ENCODE data around the gene MIAT. TPM values are rescaled to one million over a fixed set of nuclear protein-coding genes. Genes with fewer than 3 reads are reported as not detected.

The MIAT gene
- 0.29 to 0.56 TPM (median 0.39 TPM) in 5 replicates for total RNA-seq (2022; extraction: Qiagen RNA extraction; ENCODE audit: low read depth)

GRCh38 chr22:26656891-26657851, at the start of gene MIAT:
Gene MIAT (plus strand): TSS chr22:26657588.

DNA sequence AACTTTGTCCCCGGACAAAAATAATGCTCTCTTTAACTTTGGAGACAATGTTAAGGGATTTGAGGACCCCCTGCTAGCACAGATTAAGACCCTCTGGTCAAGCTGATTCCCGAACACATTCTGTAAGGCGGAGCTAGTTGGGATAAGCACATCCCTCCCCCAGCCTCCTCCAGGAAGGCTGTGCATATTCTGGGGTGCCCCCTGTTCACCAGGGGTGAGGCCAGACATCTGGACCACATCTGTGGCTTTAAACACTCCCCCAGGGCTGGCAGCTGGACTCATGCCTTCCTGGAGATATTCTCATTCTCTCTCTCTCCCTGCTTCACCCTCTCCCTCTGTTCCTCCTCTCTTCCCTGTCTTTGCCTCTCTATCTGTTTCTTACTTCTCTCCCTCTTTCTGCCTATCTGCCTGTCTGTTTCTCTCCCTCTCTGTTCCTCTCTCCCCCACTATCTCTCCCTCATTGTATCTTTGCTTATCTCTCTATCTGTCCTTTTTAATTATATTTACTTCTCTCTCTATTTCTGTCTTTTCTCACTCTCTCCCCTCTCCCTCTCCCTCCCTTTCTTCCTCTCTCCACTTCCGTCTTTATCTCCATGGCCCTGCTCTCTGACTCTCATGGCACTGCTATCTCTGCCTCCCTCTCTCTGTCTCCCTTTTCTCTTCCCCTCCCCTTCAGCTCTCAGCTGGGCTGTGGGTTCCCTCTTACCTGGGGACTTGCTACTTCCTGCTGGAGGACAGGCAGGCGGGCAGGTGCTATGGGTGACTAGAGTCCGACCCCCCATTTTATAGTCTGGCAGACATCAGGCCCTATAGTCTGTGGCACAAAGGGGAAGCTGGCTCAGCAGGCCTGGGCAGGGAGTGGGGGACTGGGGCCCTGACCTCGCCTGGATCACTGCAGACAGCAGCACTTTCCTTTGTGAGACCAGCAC, 39.9 kb upstream of the MIAT start, which contains the start of gene CRYBB1:
CRYBB1 (minus strand) TSS at position 757 of the 929 bp plus-strand sequence. CDS start 1,708 bp downstream, outside the sequence.

GRCh38 chr22:26621663-26622062, 35.7 kb upstream of the MIAT start, which contains the start of gene CRYBA4:
Gene CRYBA4 (plus strand): TSS chr22:26621963. CDS start chr22:26622597, 634 bp downstream.

Other genes with a start within 250 kb of the MIAT start
- 0.84 to 1.5 TPM (median 1.2 TPM) in 5 replicates for gene ASPHD2, start 228.3 kb upstream of the MIAT start, total RNA-seq (2022; extraction: Qiagen RNA extraction; ENCODE audit: low read depth)
- 14.8 to 18.1 TPM (median 16.8 TPM) in 5 replicates for gene HPS4, start 173.8 kb upstream of the MIAT start, total RNA-seq (2022; extraction: Qiagen RNA extraction; ENCODE audit: low read depth)
- gene SRRD, start 173.7 kb upstream of the MIAT start, total RNA-seq (2022; extraction: Qiagen RNA extraction; ENCODE audit: low read depth), result 16.7 to 27.4 TPM (median 24.1 TPM) in 5 replicates
- 21.9 to 27.7 TPM (median 24.3 TPM) in 5 replicates for gene TFIP11, start 145.1 kb upstream of the MIAT start, total RNA-seq (2022; extraction: Qiagen RNA extraction; ENCODE audit: low read depth)
- 8.4 to 14.5 TPM (median 11.0 TPM) in 5 replicates for gene TPST2, start 67.5 kb upstream of the MIAT start, total RNA-seq (2022; extraction: Qiagen RNA extraction; ENCODE audit: low read depth)
- not detected in 5 replicates for gene CRYBB1, start 39.6 kb upstream of the MIAT start, total RNA-seq (2022; extraction: Qiagen RNA extraction; ENCODE audit: low read depth)
- not detected in 5 replicates for gene CRYBA4, start 35.6 kb upstream of the MIAT start, total RNA-seq (2022; extraction: Qiagen RNA extraction; ENCODE audit: low read depth)